AG09309 (cell line): ENCODE results near the gene PPP1R12C.
"Not testable (repeated sequence)": the region's sequence is repeated elsewhere in the genome, so short reads cannot be mapped to it uniquely, and the experiment has no call there.

Experiments used
- DNase-seq: peaks from one replicate; pipeline ENCODE4 v3.0.0-alpha.2; 2010; ENCODE audit warnings: low read depth
- H3K4me3 ChIP-seq: 2 replicates; pipeline ENCODE4 v1.5.1; 2011; ENCODE audit warnings: mild to moderate bottlenecking, low read depth, low read length, moderate library complexity; ENCODE audit not compliant: control insufficient read depth
- TF ChIP-seq, protein P1 (sequence below): IDR thresholded peaks from 2 replicates; pipeline ENCODE4 v1.5.1; 2011; ENCODE audit warnings: mild to moderate bottlenecking, low read depth, low read length, inconsistent platforms; ENCODE audit not compliant: insufficient read depth, control insufficient read depth; ENCODE audit errors: missing control alignments

The PPP1R12C gene

DNA sequence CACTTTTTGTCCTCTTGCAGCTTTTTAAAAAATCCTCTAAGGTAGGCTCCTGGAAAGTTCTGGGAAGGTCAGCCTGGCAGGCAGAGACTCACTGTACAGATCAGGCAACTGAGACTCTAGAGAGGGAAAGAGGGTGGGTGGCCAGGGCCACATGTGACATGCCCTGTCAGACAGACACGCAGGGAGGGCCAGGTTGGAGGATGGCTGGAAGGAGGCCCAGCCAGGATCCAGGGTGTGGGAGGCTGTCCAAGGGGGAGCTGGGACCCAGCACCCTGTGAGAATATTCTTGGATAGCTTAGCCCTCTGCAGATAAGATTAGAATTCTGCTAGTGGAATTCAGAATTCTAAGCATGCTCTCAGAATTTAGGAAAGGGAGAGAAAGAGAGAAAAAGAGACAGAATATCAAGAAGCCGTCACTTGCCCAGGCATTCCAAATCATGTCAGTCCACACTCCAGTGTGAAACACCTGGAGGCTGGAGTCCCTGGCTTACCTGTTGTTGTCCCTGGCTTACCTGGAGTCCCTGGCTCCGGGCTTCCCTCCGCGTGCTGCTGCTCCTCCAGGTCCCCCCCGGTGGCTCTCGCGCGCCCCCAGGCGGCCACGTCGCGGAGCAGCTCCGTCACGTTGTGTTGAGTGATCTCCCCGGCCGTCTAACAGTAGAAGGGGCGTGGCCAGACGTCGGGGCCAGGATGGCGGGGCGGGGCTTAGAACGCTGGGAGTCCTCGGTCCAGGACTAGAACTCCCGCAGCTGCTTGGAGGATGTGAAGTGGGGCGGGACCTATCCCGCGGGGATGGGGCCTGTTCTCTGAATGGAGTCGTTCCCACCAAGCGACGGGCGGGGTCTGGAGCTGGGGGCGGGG, 42.9 kb upstream of the PPP1R12C start:
- TF ChIP-seq, protein P1, sequence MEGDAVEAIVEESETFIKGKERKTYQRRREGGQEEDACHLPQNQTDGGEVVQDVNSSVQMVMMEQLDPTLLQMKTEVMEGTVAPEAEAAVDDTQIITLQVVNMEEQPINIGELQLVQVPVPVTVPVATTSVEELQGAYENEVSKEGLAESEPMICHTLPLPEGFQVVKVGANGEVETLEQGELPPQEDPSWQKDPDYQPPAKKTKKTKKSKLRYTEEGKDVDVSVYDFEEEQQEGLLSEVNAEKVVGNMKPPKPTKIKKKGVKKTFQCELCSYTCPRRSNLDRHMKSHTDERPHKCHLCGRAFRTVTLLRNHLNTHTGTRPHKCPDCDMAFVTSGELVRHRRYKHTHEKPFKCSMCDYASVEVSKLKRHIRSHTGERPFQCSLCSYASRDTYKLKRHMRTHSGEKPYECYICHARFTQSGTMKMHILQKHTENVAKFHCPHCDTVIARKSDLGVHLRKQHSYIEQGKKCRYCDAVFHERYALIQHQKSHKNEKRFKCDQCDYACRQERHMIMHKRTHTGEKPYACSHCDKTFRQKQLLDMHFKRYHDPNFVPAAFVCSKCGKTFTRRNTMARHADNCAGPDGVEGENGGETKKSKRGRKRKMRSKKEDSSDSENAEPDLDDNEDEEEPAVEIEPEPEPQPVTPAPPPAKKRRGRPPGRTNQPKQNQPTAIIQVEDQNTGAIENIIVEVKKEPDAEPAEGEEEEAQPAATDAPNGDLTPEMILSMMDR, result peak; percentile 96
- no peak overlapping the region for H3K4me3 ChIP-seq
- DNase-seq, result peak; percentile 24

DNA sequence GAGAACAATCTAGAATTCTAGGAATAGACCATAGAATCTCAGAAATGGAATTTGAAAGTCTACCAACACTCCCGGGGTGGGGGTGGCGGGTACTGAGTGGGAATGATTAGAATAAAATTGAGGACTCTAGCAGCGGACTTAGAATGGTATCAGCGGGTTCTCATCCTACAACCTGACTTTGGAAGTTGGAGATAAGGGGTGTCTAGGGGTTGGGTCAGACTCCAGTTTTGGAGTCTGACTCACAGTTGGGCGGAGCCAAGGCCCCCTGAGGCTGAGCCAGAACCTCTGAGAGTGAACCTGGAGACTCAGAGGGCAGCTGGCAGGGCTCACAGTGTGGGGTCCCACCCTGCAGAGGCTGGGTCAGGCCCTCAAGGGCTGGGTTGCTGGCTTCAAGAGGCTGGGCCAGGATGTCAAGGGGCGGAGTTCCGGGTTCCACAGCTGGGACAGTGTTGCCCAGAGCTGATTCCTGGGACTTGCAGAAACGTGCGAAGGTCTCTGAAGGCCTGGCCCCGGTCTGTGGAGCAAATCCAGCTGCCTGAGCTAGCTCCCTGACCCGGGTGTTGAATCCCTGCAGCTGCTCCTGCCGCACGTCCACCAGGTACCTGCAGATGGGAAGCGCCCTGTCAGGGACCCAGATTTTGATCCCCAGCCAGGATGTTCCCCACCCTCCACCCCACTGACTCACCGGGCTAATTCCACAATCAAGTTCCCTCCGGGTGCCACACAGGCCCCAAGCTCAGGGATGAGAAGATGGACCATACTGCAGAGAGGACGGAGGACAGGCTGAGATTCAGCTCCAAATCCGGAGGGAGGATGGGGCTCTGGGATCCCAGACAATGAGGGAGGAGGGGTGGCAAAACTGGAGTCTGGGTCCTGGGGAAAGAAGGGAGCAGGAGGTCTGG, 41.7 kb upstream of the PPP1R12C start:
- no peak for DNase-seq
- H3K4me3 ChIP-seq, result no peak overlapping the region
- TF ChIP-seq, protein P1, result no peak

DNA sequence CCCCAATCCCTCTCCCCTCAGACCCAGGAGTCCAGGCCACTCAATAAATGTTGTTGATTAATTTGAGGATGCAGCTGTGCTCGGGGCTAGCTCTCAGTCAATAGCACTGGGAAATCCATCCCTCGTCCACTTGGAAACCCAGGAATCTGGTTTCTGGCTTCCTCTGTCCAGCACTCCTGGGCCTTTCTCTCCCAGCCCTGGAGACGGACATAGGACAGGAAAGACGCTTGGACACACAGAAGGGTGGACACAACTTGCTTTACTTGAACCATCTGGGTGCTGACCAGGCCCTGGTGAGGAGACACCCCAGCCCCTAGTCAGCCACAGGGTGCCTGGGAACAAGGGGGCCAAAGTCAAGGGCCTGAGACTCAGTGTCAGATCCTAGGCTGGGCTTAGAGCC, 41.0 kb upstream of the PPP1R12C start:
- DNase-seq, result no peak
- TF ChIP-seq, protein P1, result no peak
- no peak overlapping the region for H3K4me3 ChIP-seq

DNA sequence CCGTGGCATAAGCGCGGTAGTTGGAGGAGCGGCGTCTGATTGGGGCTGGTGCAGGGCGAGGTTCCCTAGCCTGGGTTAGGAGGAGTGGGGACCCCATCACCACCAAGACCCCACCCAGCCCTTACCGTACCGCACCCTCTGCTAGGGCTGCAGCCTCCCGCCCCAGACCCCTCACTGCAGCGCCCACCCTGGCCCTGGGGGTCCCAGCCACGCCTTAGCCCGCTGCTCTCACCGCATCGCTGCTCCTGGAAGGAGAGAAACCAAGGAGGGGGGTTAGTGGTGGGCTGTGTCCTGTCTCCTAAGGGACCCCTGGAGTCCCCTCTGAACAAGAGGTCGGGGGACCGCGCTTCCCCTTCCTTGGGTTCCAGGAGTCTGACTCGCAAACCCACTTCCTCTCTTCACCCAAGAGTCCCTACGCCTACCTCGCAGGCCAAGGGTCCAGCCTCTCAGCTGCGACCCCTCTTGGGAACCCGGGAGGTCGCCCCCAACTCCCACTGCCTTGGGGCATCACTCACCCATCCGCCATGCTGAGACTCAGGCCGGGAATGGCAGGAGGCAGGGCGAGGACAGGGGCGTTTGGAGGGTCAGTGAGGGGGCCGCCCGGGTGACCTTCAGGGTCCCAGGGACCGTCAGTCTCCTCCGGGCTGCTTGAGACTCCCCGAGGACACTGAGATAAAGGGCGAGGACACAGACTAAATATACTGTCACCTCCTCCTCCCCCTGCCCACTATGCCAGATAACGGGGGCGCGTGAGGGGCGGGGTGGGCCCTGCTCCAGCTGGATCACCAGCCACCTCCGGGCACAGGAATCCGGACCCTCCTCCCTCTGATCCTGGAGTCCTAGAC, 39.8 kb upstream of the PPP1R12C start, which contains the start of gene TNNI3:
Gene TNNI3, minus strand, starts transcription at position 669 of the 845 bp plus-strand sequence. Its CDS starts 143 bp downstream, at position 526.
- H3K4me3 ChIP-seq, result no peak within 1 kb of the TSS
- TF ChIP-seq, protein P1, result no peak
- no peak for DNase-seq

DNA sequence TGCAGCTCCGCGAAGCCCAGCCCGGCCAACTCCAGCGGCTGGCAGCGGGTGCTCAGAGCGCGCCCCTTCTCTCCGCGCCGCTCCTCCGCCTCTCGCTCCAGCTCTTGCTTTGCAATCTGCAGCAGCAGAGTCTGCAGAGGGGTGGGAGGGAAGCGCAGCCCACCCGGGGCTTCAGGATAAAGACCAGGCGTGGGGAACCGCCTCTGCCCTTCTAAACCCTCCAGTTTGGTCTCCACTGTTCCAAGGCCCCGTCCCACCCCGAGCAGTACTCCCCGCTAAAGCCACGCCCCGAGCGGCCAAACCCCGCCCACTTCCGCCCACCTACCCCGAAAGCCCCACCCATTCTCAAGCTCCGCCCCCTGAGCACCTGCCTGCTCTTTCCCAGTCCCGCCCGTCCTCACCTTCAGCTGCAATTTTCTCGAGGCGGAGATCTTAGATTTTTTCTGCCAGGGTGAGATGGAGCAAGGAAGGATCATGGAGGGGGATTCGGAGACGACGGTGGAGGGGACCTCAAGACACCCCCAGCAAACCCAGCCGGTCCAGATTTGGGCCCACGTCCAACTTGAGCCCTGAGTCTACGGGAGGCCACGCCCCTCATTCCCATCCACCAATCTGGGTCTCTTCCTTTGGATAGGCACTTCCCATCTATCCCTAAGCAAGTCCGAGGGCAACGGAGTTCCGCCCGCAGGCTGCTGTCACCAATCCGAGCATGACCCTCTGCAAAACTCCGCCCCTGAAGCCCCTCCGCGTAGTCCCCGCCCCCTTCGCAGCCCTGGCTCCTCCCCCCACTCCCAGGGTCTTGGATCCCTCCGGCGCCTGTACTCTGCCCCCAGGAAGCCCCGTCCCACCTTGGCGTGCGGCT, 39.0 kb upstream of the PPP1R12C start:
- no peak overlapping the region for H3K4me3 ChIP-seq
- TF ChIP-seq, protein P1, result no peak
- DNase-seq, result no peak

DNA sequence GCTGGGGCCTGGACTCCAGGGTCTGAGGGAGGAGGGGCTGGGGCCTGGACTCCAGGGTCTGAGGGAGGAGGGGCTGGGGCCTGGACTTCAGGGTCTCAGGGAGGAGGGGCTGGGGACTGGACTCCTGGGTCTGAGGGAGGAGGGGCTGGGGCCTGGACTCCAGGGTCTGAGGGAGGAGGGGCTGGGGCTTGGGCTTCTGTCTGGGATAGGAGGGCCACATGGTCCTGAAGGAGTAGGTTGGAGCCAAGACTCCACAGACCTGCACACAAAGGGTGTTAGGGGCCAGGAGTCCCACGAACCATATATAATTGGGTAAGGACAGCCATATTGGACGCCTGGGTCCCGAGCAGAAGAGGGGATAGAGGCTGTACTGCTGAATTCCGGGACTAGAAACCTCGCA, 38.3 kb upstream of the PPP1R12C start:
- DNase-seq, H3K4me3 ChIP-seq: not testable (repeated sequence)
